DND-41 (cell line): ENCODE measurements around the gene SECISBP2.
A peak's percentile ranks its signal among the peaks of the same experiment; 100 is the strongest.

Experiments used
- ATAC-seq: fragments of 200-7000 bp; cut with Tn5 transposase; 3 replicates; pipeline ENCODE4 v1.9.1; 2021; ENCODE audit warnings: low read depth; ENCODE audit not compliant: insufficient read depth
- DNase-seq: peaks from one replicate; pipeline ENCODE4 v3.0.0-alpha.2; 2020
- H2AFZ ChIP-seq: 2 replicates; pipeline ENCODE4 v1.6.0; 2012; ENCODE audit warnings: low read depth, low read length
- H3K27ac ChIP-seq: 2 replicates; pipeline ENCODE4 v1.5.1; 2012; ENCODE audit warnings: low read length, inconsistent platforms
- H3K27me3 ChIP-seq: fragments of 200-600 bp; sonication (generic); 2 replicates; pipeline ENCODE4 v1.6.0; 2012; ENCODE audit warnings: low read length, mild to moderate bottlenecking, inconsistent platforms; ENCODE audit not compliant: insufficient read depth, poor library complexity
- H3K36me3 ChIP-seq: 2 replicates; pipeline ENCODE4 v1.5.1; 2012; ENCODE audit warnings: low read length, inconsistent platforms; ENCODE audit not compliant: insufficient read depth
- H3K4me1 ChIP-seq: 2 replicates; pipeline ENCODE4 v1.5.1; 2012; ENCODE audit warnings: mild to moderate bottlenecking, low read length; ENCODE audit not compliant: insufficient read depth
- H3K4me2 ChIP-seq: 2 replicates; pipeline ENCODE4 v1.6.0; 2012; ENCODE audit warnings: mild to moderate bottlenecking, moderate library complexity, low read length, inconsistent platforms; ENCODE audit not compliant: insufficient read depth
- H3K4me3 ChIP-seq, 2 experiments: fragments of 200-600 bp in 1 of 2; shearing (Covaris generic) in 1 of 2; 2 replicates each; pipeline ENCODE4 v1.5.1; 2012 to 2016; ENCODE audit warnings: inconsistent platforms in 2 of 2, low read length in 2 of 2, mild to moderate bottlenecking in 2 of 2, low read depth in 1 of 2, moderate library complexity in 1 of 2
- H3K79me2 ChIP-seq: 2 replicates; pipeline ENCODE4 v1.6.0; 2012; ENCODE audit warnings: low read length, inconsistent platforms; ENCODE audit not compliant: insufficient read depth
- H3K9ac ChIP-seq: 2 replicates; pipeline ENCODE4 v1.6.0; 2012; ENCODE audit warnings: low read depth, mild to moderate bottlenecking, inconsistent platforms, low read length, moderate library complexity
- H3K9me3 ChIP-seq: 2 replicates; pipeline ENCODE4 v1.5.1; 2012; ENCODE audit warnings: low read length, moderate library complexity, mild to moderate bottlenecking, inconsistent platforms; ENCODE audit not compliant: insufficient read depth, severe bottlenecking
- H4K20me1 ChIP-seq: 2 replicates; pipeline ENCODE4 v1.6.0; 2012; ENCODE audit warnings: low read length; ENCODE audit not compliant: insufficient read depth
- CTCF ChIP-seq: IDR thresholded peaks from 2 replicates; pipeline ENCODE4 v1.5.1; 2012; ENCODE audit warnings: borderline replicate concordance, low read length, moderate library complexity, mild to moderate bottlenecking; ENCODE audit not compliant: poor library complexity, severe bottlenecking; ENCODE audit errors: extremely low read depth
- EZH2 ChIP-seq: IDR thresholded peaks from 3 replicates; pipeline ENCODE4 v1.6.1; 2012; ENCODE audit warnings: borderline replicate concordance, low read depth, mild to moderate bottlenecking, moderate library complexity, low read length, inconsistent platforms; ENCODE audit not compliant: severe bottlenecking

SECISBP2 gene

GRCh38 chr9:89405826-89406225, 87.5 kb downstream of the SECISBP2 start:
- Histone ChIP-seq H2AFZ (no peak overlapping the region), H4K20me1 (peaks cover 65% of the 10 kb centered on the region), H3K9ac (no peak overlapping the region), H3K9me3 (no peaks in the 10 kb centered on the region), H3K4me1 (peaks cover 34% of the 10 kb centered on the region), H3K79me2 (peaks cover 71% of the 10 kb centered on the region), H3K4me3 (no peak overlapping the region), H3K27ac (peak overlapping the region; percentile 3; the same call in 1 of the 2 replicates), H3K4me2 (no peak overlapping the region), H3K27me3 (no peaks in the 10 kb centered on the region), H3K36me3 (peaks cover 79% of the 10 kb centered on the region)
- ATAC-seq (no peak), DNase-seq (no peak)
- TF ChIP-seq CTCF (no peak), EZH2 (no peak)

GRCh38 chr9:89407070-89407469, 88.8 kb downstream of the SECISBP2 start:
- no peak overlapping the region for H3K4me3 ChIP-seq
- H3K27ac ChIP-seq: peak overlapping the region; percentile 86
- DNase-seq (no peak), ATAC-seq (no peak)
- peaks cover 79% of the 10 kb centered on the region for H3K36me3 ChIP-seq
- H3K79me2 ChIP-seq: peaks cover 79% of the 10 kb centered on the region
- no peaks in the 10 kb centered on the region for H3K9me3 ChIP-seq
- H4K20me1 ChIP-seq: peaks cover 72% of the 10 kb centered on the region
- H3K27me3 ChIP-seq: no peaks in the 10 kb centered on the region
- TF ChIP-seq CTCF: no peak
- no peak for TF ChIP-seq EZH2
- H3K9ac ChIP-seq: no peak overlapping the region
- H2AFZ ChIP-seq: no peak overlapping the region
- H3K4me2 ChIP-seq: no peak overlapping the region
- H3K4me1 ChIP-seq: peaks cover 46% of the 10 kb centered on the region

GRCh38 chr9:89408628-89409101, 90.4 kb downstream of the SECISBP2 start:
- H3K27ac ChIP-seq: peak overlapping the region; percentile 86
- peaks cover 79% of the 10 kb centered on the region for H3K36me3 ChIP-seq
- TF ChIP-seq CTCF: peak; percentile 7
- TF ChIP-seq EZH2: no peak
- DNase-seq (peak; percentile 91), ATAC-seq (peak; percentile 97)
- H3K9me3 ChIP-seq: no peaks in the 10 kb centered on the region
- H3K4me1 ChIP-seq: peaks cover 62% of the 10 kb centered on the region
- peak overlapping the region; percentile 43 for H3K9ac ChIP-seq
- peaks cover 86% of the 10 kb centered on the region for H3K79me2 ChIP-seq
- H3K4me2 ChIP-seq: peak overlapping the region; percentile 58
- H3K4me3 ChIP-seq: peak overlapping the region in 1 of 2 experiments; percentile 35; a peak in 2 of 4 replicates
- peaks cover 73% of the 10 kb centered on the region for H4K20me1 ChIP-seq
- H3K27me3 ChIP-seq: no peaks in the 10 kb centered on the region
- H2AFZ ChIP-seq: no peak overlapping the region
